ENCODE data around the gene TDRD6.
"Not testable (repeated sequence)": the region's sequence is repeated elsewhere in the genome, so short reads cannot be mapped to it uniquely, and the experiment has no call there.

TDRD6 gene

GRCh38 chr6:46687619-46688097 is at the start of gene TDRD6:
Gene TDRD6 (plus strand): TSS chr6:46687885. CDS start chr6:46688129, 244 bp downstream.
- DNase-seq, result no peak

GRCh38 chr6:46637933-46638332 is 49.8 kb upstream of the TDRD6 start:
- no peak for DNase-seq

GRCh38 chr6:46638650-46639049 is 49.0 kb upstream of the TDRD6 start:
- no peak for DNase-seq

GRCh38 chr6:46642928-46643751 is 44.5 kb upstream of the TDRD6 start:
- DNase-seq, result no peak

- DNase-seq, result no peak
Measured at GRCh38 chr6:46645265-46645664, 42.4 kb upstream of the TDRD6 start.

GRCh38 chr6:46648108-46648507 is 39.6 kb upstream of the TDRD6 start:
- DNase-seq, result not testable (repeated sequence)

- DNase-seq, result no peak
Measured at GRCh38 chr6:46648869-46649492, 38.7 kb upstream of the TDRD6 start.

GRCh38 chr6:46651006-46651405 is 36.7 kb upstream of the TDRD6 start:
- no peak for DNase-seq

GRCh38 chr6:46651816-46652215 is 35.9 kb upstream of the TDRD6 start:
- DNase-seq, result no peak

- no peak for DNase-seq
Measured at GRCh38 chr6:46652232-46652602, 35.5 kb upstream of the TDRD6 start.

- peak; percentile 27 for DNase-seq
Measured at GRCh38 chr6:46652603-46653438, 34.9 kb upstream of the TDRD6 start, which contains the start of the genes CYP39A1 and SLC25A27. Gene CYP39A1 (minus strand): TSS chr6:46652818. CDS start chr6:46652582, 236 bp downstream. Gene SLC25A27 (plus strand): TSS chr6:46652975. CDS start chr6:46653193, 218 bp downstream.

- no peak for DNase-seq
Measured at GRCh38 chr6:46653439-46654195, 34.1 kb upstream of the TDRD6 start.

- no peak for DNase-seq
Measured at GRCh38 chr6:46655803-46656202, 31.9 kb upstream of the TDRD6 start.

GRCh38 chr6:46657642-46658041 is 30.0 kb upstream of the TDRD6 start:
- DNase-seq, result no peak

- no peak for DNase-seq
Measured at GRCh38 chr6:46661483-46661882, 26.2 kb upstream of the TDRD6 start.

- DNase-seq, result no peak
Measured at GRCh38 chr6:46667377-46667776, 20.3 kb upstream of the TDRD6 start.

GRCh38 chr6:46674410-46674809 is 13.3 kb upstream of the TDRD6 start:
- no peak for DNase-seq

GRCh38 chr6:46676604-46677313 is 10.9 kb upstream of the TDRD6 start:
- DNase-seq, result no peak

GRCh38 chr6:46677314-46677654 is 10.4 kb upstream of the TDRD6 start:
- no peak for DNase-seq

GRCh38 chr6:46684771-46685170 is 2.9 kb upstream of the TDRD6 start:
- DNase-seq, result no peak

- DNase-seq, result no peak
Measured at GRCh38 chr6:46688117-46688965, 656 bp downstream of the TDRD6 start.
